ENCODE data around the gene TP73. TPM values are rescaled to one million over a fixed set of nuclear protein-coding genes. Genes with fewer than 3 reads are reported as not detected.

TP73 gene
- total RNA-seq, 3 donors from 2014 or later (not counting 1 experiment from before 2014, with no cell fraction given): 0.28 to 0.50 (median 0.39) TPM

DNA sequence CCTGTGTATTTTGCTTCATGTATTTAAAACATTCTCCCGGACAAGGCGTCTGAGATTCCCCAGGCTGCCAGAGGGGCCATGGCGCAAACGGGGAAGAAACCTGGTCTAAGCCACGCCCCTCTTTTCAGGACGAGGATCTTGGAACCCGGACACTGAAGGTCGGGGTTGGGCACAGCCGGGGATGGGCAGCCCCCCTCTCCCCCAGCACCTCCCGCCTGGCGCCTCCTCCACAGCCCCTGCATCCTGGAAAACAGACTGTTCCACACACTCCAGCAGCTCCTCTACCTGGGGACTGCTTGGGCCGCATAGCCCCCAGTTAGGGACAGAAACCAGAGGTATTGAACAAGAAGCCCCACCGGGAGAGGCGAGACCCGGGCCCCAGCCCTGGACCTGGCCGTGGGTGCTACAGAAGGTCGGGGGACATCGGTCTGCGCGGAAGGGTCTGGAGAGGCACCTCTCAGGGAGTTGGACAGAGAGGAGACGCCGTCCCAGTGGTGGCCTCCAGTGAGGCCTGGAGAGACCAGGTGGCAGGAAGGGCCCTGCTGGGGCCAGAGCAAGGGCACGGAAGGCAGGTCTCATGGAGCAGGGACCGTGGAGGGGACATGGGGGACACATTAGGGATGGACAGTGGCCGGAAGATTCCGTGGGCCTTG lies 5.4 kb downstream of the TP73 start:
- ATAC-seq (no peak), DNase-seq (no peak)
- intact Hi-C loops (cut with micrococcal nuclease): no loop called here
- WGBS (ENCODE audit: insufficient coverage): 86% methylated on average over 26 of the region's 26 CpGs
- Histone ChIP-seq H3K4me1 (ENCODE audit: control insufficient read depth, insufficient read depth, low read length) (peaks cover 4% of the 10 kb centered on the region), H3K36me3 (ENCODE audit: control insufficient read depth, insufficient read depth, low read length) (no peaks in the 10 kb centered on the region), H3K4me3 (ENCODE audit: low read length) (no peak overlapping the region), H3K27me3 (ENCODE audit: control insufficient read depth, insufficient read depth, low read length) (peaks cover 6% of the 10 kb centered on the region), H3K27ac (ENCODE audit: low read length) (no peak overlapping the region), H3K9me3 (ENCODE audit: control insufficient read depth, insufficient read depth, low read length) (no peaks in the 10 kb centered on the region)
- H3K27me3 Mint-ChIP-seq (ENCODE audit: low read depth in 2 of 2): peaks cover 33 to 53% of the 10 kb centered on the region in 2 donors
- H3K9me3 Mint-ChIP-seq: no peaks in the 10 kb centered on the region
- TF ChIP-seq, protein P1, sequence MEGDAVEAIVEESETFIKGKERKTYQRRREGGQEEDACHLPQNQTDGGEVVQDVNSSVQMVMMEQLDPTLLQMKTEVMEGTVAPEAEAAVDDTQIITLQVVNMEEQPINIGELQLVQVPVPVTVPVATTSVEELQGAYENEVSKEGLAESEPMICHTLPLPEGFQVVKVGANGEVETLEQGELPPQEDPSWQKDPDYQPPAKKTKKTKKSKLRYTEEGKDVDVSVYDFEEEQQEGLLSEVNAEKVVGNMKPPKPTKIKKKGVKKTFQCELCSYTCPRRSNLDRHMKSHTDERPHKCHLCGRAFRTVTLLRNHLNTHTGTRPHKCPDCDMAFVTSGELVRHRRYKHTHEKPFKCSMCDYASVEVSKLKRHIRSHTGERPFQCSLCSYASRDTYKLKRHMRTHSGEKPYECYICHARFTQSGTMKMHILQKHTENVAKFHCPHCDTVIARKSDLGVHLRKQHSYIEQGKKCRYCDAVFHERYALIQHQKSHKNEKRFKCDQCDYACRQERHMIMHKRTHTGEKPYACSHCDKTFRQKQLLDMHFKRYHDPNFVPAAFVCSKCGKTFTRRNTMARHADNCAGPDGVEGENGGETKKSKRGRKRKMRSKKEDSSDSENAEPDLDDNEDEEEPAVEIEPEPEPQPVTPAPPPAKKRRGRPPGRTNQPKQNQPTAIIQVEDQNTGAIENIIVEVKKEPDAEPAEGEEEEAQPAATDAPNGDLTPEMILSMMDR (IDR thresholded peaks at IDR 0.05): no peak
- H3K27ac Mint-ChIP-seq: no peak overlapping the region
- no peaks in the 10 kb centered on the region for H3K4me1 Mint-ChIP-seq
- no peaks in the 10 kb centered on the region for H3K36me3 Mint-ChIP-seq
- H3K4me3 Mint-ChIP-seq: no peak overlapping the region

DNA sequence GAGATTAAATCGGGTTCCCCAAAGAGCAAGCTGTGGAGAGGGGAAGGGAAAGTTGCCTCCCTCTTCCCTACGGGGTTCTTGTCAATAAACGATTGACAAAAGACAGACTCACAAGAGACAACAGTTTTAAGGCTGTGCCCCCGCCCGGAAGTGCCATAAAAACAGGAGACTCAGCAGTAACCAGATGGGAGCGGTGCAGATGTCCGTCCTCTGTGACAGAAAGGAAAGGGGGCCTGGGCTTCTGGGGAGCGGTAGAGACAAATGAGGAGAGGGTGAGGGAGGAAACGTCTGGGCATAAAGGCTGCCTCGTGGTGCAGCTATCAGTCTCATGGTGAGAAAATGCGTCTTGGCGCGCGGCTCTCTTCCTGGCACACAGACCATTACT lies 5.9 kb downstream of the TP73 start:
- no peak overlapping the region for H3K27ac Mint-ChIP-seq
- ATAC-seq: no peak
- no peaks in the 10 kb centered on the region for H3K9me3 Mint-ChIP-seq
- no peak overlapping the region for H3K4me3 ChIP-seq (ENCODE audit: low read length)
- H3K27me3 ChIP-seq (ENCODE audit: control insufficient read depth, insufficient read depth, low read length): peaks cover 2% of the 10 kb centered on the region
- H3K27me3 Mint-ChIP-seq (ENCODE audit: low read depth in 2 of 2): peaks cover 32 to 52% of the 10 kb centered on the region in 2 donors
- intact Hi-C loops (cut with micrococcal nuclease): no loop called here
- 50% methylated on average over 9 of the region's 14 CpGs for WGBS (ENCODE audit: insufficient coverage)
- DNase-seq: no peak
- H3K27ac ChIP-seq (ENCODE audit: low read length): no peak overlapping the region
- H3K36me3 ChIP-seq (ENCODE audit: control insufficient read depth, insufficient read depth, low read length): no peaks in the 10 kb centered on the region
- no peaks in the 10 kb centered on the region for H3K4me1 Mint-ChIP-seq
- no peaks in the 10 kb centered on the region for H3K4me1 ChIP-seq (ENCODE audit: control insufficient read depth, insufficient read depth, low read length)
- H3K9me3 ChIP-seq (ENCODE audit: control insufficient read depth, insufficient read depth, low read length): no peaks in the 10 kb centered on the region
- H3K4me3 Mint-ChIP-seq: no peak overlapping the region
- H3K36me3 Mint-ChIP-seq: no peaks in the 10 kb centered on the region
- TF ChIP-seq, protein P1 (IDR thresholded peaks at IDR 0.05): no peak

DNA sequence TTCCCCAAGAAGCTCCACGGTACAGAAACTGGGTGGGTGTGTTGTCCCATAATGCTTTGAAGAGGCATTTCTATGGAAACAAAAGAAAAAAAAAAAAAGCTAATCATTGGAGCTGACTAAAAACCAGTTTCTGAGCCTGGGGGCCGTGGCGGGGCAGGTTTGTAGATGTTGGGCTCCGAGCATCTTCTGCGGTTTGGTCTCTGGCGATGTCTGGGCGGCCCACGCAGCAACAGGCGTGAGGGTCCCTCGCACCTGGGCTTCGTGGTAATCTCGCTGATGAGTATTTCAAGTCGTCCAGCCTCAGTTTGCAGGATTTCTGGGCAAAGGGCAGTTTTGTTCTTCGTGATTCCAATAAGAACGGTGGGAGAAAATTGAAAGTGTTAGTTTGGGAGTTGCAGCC lies 6.8 kb downstream of the TP73 start:
- ATAC-seq: no peak
- no peaks in the 10 kb centered on the region for H3K36me3 ChIP-seq (ENCODE audit: control insufficient read depth, insufficient read depth, low read length)
- DNase-seq: no peak
- H3K9me3 Mint-ChIP-seq: no peaks in the 10 kb centered on the region
- H3K4me3 ChIP-seq (ENCODE audit: low read length): no peak overlapping the region
- intact Hi-C loops (cut with micrococcal nuclease): no loop called here
- peaks cover 24 to 43% of the 10 kb centered on the region in 2 donors for H3K27me3 Mint-ChIP-seq (ENCODE audit: low read depth in 2 of 2)
- H3K27ac Mint-ChIP-seq: no peak overlapping the region
- H3K4me1 Mint-ChIP-seq: no peaks in the 10 kb centered on the region
- TF ChIP-seq, protein P1 (IDR thresholded peaks at IDR 0.05): no peak
- H3K4me3 Mint-ChIP-seq: no peak overlapping the region
- peaks cover 3% of the 10 kb centered on the region for H3K4me1 ChIP-seq (ENCODE audit: control insufficient read depth, insufficient read depth, low read length)
- no peaks in the 10 kb centered on the region for H3K9me3 ChIP-seq (ENCODE audit: control insufficient read depth, insufficient read depth, low read length)
- H3K27me3 ChIP-seq (ENCODE audit: control insufficient read depth, insufficient read depth, low read length): no peaks in the 10 kb centered on the region
- 89% methylated on average over 15 of the region's 15 CpGs for WGBS (ENCODE audit: insufficient coverage)
- H3K36me3 Mint-ChIP-seq: no peaks in the 10 kb centered on the region
- H3K27ac ChIP-seq (ENCODE audit: low read length): no peak overlapping the region

DNA sequence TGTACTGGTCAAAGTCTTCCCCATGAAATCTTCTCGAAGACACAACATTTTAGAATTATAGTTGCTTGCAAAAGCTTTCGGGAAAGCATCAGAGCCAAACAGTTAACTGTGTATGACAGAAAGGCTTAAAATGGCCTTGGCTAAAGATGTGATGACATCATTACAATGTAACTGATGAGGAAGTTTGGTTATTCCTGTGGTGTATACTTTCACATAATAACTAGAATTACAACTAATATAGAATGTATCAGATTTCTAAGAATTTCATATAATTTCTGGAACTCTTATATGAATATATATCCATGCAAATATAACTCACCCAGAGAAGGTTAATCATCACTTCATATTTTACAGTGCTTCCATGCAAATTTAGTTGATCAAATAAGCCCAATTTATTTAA lies 8.4 kb downstream of the TP73 start:
- H3K27ac ChIP-seq (ENCODE audit: low read length): no peak overlapping the region
- H3K36me3 ChIP-seq (ENCODE audit: control insufficient read depth, insufficient read depth, low read length): no peaks in the 10 kb centered on the region
- DNase-seq: no peak
- peaks cover 6% of the 10 kb centered on the region for H3K4me1 ChIP-seq (ENCODE audit: control insufficient read depth, insufficient read depth, low read length)
- Mint-ChIP-seq H3K36me3 (no peaks in the 10 kb centered on the region), H3K27me3 (ENCODE audit: low read depth in 2 of 2) (peaks cover 13 to 27% of the 10 kb centered on the region in 2 donors), H3K27ac (no peak overlapping the region), H3K9me3 (no peaks in the 10 kb centered on the region), H3K4me1 (no peaks in the 10 kb centered on the region), H3K4me3 (no peak overlapping the region)
- TF ChIP-seq, protein P1 (IDR thresholded peaks at IDR 0.05): no peak
- WGBS (ENCODE audit: insufficient coverage): 89% methylated on average over 2 of the region's 2 CpGs
- H3K9me3 ChIP-seq (ENCODE audit: control insufficient read depth, insufficient read depth, low read length): no peaks in the 10 kb centered on the region
- intact Hi-C loops (cut with micrococcal nuclease): no loop called here
- no peak for ATAC-seq
- no peaks in the 10 kb centered on the region for H3K27me3 ChIP-seq (ENCODE audit: control insufficient read depth, insufficient read depth, low read length)
- H3K4me3 ChIP-seq (ENCODE audit: low read length): no peak overlapping the region

Measured in natural killer cell (primary cell).